ENCODE results near the gene DAAM2. TPM values are rescaled to one million over a fixed set of nuclear protein-coding genes. Genes with fewer than 3 reads are reported as not detected.
A peak's percentile ranks its signal among the peaks of the same experiment; 100 is the strongest.

DAAM2 gene
- total and polyA plus RNA-seq, 4 donors = 1.9 to 17.0 (median 4.4) TPM

DNA sequence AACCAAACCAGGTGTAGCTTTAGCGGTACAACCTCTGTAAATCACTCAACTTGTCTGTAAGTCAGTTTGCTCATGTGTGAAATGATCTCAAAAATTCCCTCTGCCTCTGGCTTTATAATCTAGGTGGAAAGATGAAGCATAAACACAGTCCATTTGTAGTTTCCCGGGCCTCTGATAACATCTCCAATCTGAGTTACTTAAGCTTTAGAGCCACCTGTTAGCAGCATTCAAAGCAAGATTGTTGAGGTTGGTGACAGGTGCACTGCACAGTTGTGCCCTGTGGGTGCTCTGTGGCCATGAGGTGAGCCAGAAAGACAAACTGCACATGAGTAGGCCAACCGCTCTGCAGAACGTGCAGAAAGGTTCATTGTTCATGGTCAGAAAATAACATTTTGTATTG lies 88.4 kb downstream of the DAAM2 start:
- H3K27ac ChIP-seq (ENCODE audit: low read depth in 1 of 2, low read length in 2 of 2) = no peak overlapping the region
- TF ChIP-seq, protein P1, sequence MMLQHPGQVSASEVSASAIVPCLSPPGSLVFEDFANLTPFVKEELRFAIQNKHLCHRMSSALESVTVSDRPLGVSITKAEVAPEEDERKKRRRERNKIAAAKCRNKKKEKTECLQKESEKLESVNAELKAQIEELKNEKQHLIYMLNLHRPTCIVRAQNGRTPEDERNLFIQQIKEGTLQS (IDR thresholded peaks at IDR 0.05) = no peak
- TF ChIP-seq HNF4A (conservative IDR thresholded peaks at IDR 0.05) = no peak
- TF ChIP-seq RAD21 (IDR thresholded peaks at IDR 0.05) = no peak
- no peak for TF ChIP-seq FOXA1 (IDR thresholded peaks at IDR 0.05)
- TF ChIP-seq YY1 (IDR thresholded peaks at IDR 0.05) = no peak
- H3K9ac ChIP-seq (ENCODE audit: low read depth in 1 of 2, low read length in 2 of 2) = no peak overlapping the region
- peaks cover 0 to 2% (median 0%) of the 10 kb centered on the region in 4 donors for H3K36me3 ChIP-seq (ENCODE audit: control insufficient read depth in 4 of 4, insufficient read depth in 3 of 4, low read depth in 1 of 4, low read length in 3 of 4)
- no peak overlapping the region for H3K4me3 ChIP-seq (ENCODE audit: low read depth in 1 of 3, low read length in 3 of 3)
- H3K9me3 ChIP-seq (ENCODE audit: control insufficient read depth in 4 of 4, low read length in 3 of 4) = no peaks in the 10 kb centered on the region
- no peaks in the 10 kb centered on the region for H3K27me3 ChIP-seq (ENCODE audit: control insufficient read depth in 4 of 4, insufficient read depth in 4 of 4, low read length in 3 of 4)
- 79% methylated on average over 4 of the region's 4 CpGs for WGBS
- no peak for DNase-seq (ENCODE audit: low spot score)
- peaks cover 0 to 5% (median 1%) of the 10 kb centered on the region in 4 donors for H3K4me1 ChIP-seq (ENCODE audit: control insufficient read depth in 4 of 4, insufficient read depth in 4 of 4, low read length in 3 of 4)

GRCh38 chr6:39881851-39882530 lies 89.8 kb downstream of the DAAM2 start:
- Histone ChIP-seq H3K36me3 (ENCODE audit: control insufficient read depth in 4 of 4, insufficient read depth in 3 of 4, low read depth in 1 of 4, low read length in 3 of 4) (no peaks in the 10 kb centered on the region), H3K4me3 (ENCODE audit: low read depth in 1 of 3, low read length in 3 of 3) (no peak overlapping the region), H3K9ac (ENCODE audit: low read depth in 1 of 2, low read length in 2 of 2) (no peak overlapping the region), H3K27me3 (ENCODE audit: control insufficient read depth in 4 of 4, insufficient read depth in 4 of 4, low read length in 3 of 4) (no peaks in the 10 kb centered on the region), H3K4me1 (ENCODE audit: control insufficient read depth in 4 of 4, insufficient read depth in 4 of 4, low read length in 3 of 4) (peaks cover 0 to 5% (median 1%) of the 10 kb centered on the region in 4 donors), H3K9me3 (ENCODE audit: control insufficient read depth in 4 of 4, low read length in 3 of 4) (no peaks in the 10 kb centered on the region), H3K27ac (ENCODE audit: low read depth in 1 of 2, low read length in 2 of 2) (peak overlapping the region in 1 of 2 donors; percentile 14)
- WGBS = 79% methylated on average over 16 of the region's 16 CpGs
- DNase-seq (ENCODE audit: low spot score) = no peak
- no peak for TF ChIP-seq RAD21 (IDR thresholded peaks at IDR 0.05)
- TF ChIP-seq MAX (IDR thresholded peaks at IDR 0.05) = no peak
- no peak for TF ChIP-seq HNF4G (IDR thresholded peaks at IDR 0.05)
- TF ChIP-seq EGR1 (IDR thresholded peaks at IDR 0.05; ENCODE audit: low read depth in 2 of 2) = no peak
- TF ChIP-seq, protein P2, sequence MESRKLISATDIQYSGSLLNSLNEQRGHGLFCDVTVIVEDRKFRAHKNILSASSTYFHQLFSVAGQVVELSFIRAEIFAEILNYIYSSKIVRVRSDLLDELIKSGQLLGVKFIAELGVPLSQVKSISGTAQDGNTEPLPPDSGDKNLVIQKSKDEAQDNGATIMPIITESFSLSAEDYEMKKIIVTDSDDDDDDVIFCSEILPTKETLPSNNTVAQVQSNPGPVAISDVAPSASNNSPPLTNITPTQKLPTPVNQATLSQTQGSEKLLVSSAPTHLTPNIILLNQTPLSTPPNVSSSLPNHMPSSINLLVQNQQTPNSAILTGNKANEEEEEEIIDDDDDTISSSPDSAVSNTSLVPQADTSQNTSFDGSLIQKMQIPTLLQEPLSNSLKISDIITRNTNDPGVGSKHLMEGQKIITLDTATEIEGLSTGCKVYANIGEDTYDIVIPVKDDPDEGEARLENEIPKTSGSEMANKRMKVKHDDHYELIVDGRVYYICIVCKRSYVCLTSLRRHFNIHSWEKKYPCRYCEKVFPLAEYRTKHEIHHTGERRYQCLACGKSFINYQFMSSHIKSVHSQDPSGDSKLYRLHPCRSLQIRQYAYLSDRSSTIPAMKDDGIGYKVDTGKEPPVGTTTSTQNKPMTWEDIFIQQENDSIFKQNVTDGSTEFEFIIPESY (IDR thresholded peaks at IDR 0.05) = no peak
- TF ChIP-seq RXRA (IDR thresholded peaks at IDR 0.05) = no peak
- no peak for TF ChIP-seq FOXA1 (IDR thresholded peaks at IDR 0.05)
- no peak for TF ChIP-seq YY1 (IDR thresholded peaks at IDR 0.05)
- TF ChIP-seq, protein P1 (IDR thresholded peaks at IDR 0.05) = no peak
- TF ChIP-seq, protein P3, sequence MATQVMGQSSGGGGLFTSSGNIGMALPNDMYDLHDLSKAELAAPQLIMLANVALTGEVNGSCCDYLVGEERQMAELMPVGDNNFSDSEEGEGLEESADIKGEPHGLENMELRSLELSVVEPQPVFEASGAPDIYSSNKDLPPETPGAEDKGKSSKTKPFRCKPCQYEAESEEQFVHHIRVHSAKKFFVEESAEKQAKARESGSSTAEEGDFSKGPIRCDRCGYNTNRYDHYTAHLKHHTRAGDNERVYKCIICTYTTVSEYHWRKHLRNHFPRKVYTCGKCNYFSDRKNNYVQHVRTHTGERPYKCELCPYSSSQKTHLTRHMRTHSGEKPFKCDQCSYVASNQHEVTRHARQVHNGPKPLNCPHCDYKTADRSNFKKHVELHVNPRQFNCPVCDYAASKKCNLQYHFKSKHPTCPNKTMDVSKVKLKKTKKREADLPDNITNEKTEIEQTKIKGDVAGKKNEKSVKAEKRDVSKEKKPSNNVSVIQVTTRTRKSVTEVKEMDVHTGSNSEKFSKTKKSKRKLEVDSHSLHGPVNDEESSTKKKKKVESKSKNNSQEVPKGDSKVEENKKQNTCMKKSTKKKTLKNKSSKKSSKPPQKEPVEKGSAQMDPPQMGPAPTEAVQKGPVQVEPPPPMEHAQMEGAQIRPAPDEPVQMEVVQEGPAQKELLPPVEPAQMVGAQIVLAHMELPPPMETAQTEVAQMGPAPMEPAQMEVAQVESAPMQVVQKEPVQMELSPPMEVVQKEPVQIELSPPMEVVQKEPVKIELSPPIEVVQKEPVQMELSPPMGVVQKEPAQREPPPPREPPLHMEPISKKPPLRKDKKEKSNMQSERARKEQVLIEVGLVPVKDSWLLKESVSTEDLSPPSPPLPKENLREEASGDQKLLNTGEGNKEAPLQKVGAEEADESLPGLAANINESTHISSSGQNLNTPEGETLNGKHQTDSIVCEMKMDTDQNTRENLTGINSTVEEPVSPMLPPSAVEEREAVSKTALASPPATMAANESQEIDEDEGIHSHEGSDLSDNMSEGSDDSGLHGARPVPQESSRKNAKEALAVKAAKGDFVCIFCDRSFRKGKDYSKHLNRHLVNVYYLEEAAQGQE (IDR thresholded peaks at IDR 0.05) = no peak
- no peak for TF ChIP-seq SP1 (IDR thresholded peaks at IDR 0.05)
- no peak for TF ChIP-seq TAF1 (conservative IDR thresholded peaks at IDR 0.05)
- no peak for TF ChIP-seq HNF4A (conservative IDR thresholded peaks at IDR 0.05)

Data from liver (tissue), 9 donors.